ENCODE data around the gene CMSS1.

DNA sequence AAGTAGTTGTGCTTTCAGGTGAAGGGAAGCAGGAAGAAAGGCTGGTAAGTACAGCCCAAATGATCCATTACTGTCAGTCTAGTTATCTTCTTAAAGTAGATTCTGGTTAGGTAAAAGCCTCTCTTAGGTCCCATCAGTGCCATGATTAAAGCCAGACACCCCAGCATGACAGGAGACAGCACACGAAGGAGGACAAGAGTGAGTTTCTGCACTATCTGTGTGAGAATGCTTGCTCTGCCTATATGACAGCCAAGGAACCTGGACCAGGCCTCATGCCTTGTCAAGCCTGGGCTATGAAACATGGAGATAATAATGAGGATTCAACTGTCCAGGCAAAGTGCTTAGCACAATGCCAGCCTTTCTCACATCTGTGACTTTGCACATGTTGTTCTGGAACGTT is 310.1 kb downstream of the CMSS1 start:
- TF ChIP-seq POLR2A (IDR thresholded peaks at IDR 0.05; ENCODE audit: low read length) (no peak), CTCF (IDR thresholded peaks at IDR 0.05) (no peak), E2F6 (IDR thresholded peaks at IDR 0.05; ENCODE audit: borderline replicate concordance, low read depth) (no peak)
- TF ChIP-seq, protein P1, sequence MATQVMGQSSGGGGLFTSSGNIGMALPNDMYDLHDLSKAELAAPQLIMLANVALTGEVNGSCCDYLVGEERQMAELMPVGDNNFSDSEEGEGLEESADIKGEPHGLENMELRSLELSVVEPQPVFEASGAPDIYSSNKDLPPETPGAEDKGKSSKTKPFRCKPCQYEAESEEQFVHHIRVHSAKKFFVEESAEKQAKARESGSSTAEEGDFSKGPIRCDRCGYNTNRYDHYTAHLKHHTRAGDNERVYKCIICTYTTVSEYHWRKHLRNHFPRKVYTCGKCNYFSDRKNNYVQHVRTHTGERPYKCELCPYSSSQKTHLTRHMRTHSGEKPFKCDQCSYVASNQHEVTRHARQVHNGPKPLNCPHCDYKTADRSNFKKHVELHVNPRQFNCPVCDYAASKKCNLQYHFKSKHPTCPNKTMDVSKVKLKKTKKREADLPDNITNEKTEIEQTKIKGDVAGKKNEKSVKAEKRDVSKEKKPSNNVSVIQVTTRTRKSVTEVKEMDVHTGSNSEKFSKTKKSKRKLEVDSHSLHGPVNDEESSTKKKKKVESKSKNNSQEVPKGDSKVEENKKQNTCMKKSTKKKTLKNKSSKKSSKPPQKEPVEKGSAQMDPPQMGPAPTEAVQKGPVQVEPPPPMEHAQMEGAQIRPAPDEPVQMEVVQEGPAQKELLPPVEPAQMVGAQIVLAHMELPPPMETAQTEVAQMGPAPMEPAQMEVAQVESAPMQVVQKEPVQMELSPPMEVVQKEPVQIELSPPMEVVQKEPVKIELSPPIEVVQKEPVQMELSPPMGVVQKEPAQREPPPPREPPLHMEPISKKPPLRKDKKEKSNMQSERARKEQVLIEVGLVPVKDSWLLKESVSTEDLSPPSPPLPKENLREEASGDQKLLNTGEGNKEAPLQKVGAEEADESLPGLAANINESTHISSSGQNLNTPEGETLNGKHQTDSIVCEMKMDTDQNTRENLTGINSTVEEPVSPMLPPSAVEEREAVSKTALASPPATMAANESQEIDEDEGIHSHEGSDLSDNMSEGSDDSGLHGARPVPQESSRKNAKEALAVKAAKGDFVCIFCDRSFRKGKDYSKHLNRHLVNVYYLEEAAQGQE (IDR thresholded peaks at IDR 0.05) = no peak

Data from A549 (cell line).